Upper lobe of left lung (tissue), 4 donors: ENCODE measurements around the gene MFRP.

Experiments used
- EP300 ChIP-seq, 4 donors: sonication (generic); formaldehyde crosslinking; IDR thresholded peaks; one replicate each; pipeline ENCODE4 v1.5.1; 2017; ENCODE audit warnings: antibody characterized with exemption in 4 of 4, control low read depth in 2 of 4
- POLR2A ChIP-seq, 4 donors: fragments of 450-650 bp; IDR thresholded peaks; one replicate each; pipeline ENCODE4 v1.5.1; 2016 to 2017; ENCODE audit warnings: antibody characterized with exemption in 4 of 4, mild to moderate bottlenecking in 2 of 4
- POLR2AphosphoS5 ChIP-seq, 2 donors: sonication (generic); formaldehyde crosslinking; IDR thresholded peaks; one replicate each; pipeline ENCODE4 v1.5.1; 2017; ENCODE audit warnings: antibody characterized with exemption in 2 of 2
- TF ChIP-seq, protein P1 (sequence below), 6 experiments: fragments of 450-650 bp in 4 of 6; fragments of 200-600 bp in 2 of 6; sonication (generic) in 2 of 6; IDR thresholded peaks; one replicate each; pipeline ENCODE4 v1.5.1; 2016 to 2019; ENCODE audit warnings: antibody characterized with exemption in 6 of 6

DNA sequence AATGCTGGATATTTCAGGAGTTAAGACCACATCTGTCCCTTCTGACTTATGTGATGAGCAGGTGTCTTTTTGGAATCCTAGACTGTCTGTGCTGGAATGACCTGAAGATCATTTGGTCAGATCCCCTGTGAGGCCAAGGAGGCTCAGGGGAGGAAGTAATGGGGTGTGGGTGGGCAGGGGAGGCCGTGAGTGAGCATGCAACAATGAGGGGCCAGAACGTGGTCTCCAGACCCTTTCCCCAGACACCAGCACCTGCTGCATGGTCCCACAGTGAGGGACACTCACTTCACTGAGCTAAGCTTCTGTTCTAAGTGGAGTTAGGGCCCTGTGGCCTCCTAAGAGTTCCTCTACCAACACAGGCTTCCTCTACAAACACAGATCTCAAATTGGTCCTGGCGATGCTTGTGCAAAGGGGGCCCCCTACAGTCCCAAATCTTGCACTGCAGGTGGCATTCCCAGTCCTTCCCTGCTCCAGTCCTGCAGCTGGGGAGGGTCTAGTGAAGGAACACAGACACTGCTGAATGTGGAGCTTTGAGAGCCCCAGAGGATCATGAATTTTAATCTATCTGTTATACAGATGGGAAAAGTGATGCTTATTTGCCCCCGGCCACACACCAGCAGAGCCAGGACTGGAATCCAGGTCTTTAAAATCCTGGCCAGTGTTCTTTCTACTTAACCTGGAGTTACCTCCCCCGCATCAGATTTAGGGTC lies 27.6 kb upstream of the MFRP start:
- TF ChIP-seq, protein P1, sequence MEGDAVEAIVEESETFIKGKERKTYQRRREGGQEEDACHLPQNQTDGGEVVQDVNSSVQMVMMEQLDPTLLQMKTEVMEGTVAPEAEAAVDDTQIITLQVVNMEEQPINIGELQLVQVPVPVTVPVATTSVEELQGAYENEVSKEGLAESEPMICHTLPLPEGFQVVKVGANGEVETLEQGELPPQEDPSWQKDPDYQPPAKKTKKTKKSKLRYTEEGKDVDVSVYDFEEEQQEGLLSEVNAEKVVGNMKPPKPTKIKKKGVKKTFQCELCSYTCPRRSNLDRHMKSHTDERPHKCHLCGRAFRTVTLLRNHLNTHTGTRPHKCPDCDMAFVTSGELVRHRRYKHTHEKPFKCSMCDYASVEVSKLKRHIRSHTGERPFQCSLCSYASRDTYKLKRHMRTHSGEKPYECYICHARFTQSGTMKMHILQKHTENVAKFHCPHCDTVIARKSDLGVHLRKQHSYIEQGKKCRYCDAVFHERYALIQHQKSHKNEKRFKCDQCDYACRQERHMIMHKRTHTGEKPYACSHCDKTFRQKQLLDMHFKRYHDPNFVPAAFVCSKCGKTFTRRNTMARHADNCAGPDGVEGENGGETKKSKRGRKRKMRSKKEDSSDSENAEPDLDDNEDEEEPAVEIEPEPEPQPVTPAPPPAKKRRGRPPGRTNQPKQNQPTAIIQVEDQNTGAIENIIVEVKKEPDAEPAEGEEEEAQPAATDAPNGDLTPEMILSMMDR (IDR thresholded peaks at IDR 0.05) = peak; percentile 66 to 87 (median 82)
- no peak for TF ChIP-seq POLR2A (IDR thresholded peaks at IDR 0.05)
- TF ChIP-seq EP300 (IDR thresholded peaks at IDR 0.05) = no peak
- TF ChIP-seq POLR2AphosphoS5 (IDR thresholded peaks at IDR 0.05) = no peak
